Activated T-cell treated with anti-CD3 and anti-CD28 coated beads, Interleukin-2, amount 50 U/mL, for 24 hours (primary cell): ENCODE data around the gene SDCBP2.
A peak's percentile ranks its signal among the peaks of the same experiment; 100 is the strongest.

Source experiments
- DNase-seq: peaks from one replicate; pipeline ENCODE4 v3.0.0-alpha.2; 2020
- H3K27ac Mint-ChIP-seq: 2 replicates; pipeline ENCODE4 v1.8.0; 2020; ENCODE audit warnings: mild to moderate bottlenecking, mixed read lengths
- H3K27me3 Mint-ChIP-seq: 2 replicates; pipeline ENCODE4 v1.8.0; 2020; ENCODE audit warnings: mixed read lengths
- H3K36me3 Mint-ChIP-seq: 2 replicates; pipeline ENCODE4 v1.8.0; 2020; ENCODE audit warnings: low read depth, mixed read lengths
- H3K4me1 Mint-ChIP-seq: 2 replicates; pipeline ENCODE4 v1.8.0; 2020; ENCODE audit warnings: low read depth, mixed read lengths
- H3K4me3 Mint-ChIP-seq: 2 replicates; pipeline ENCODE4 v1.8.0; 2020; ENCODE audit warnings: mild to moderate bottlenecking, moderate library complexity, mixed read lengths
- H3K9me3 Mint-ChIP-seq: 2 replicates; pipeline ENCODE4 v1.8.0; 2020; ENCODE audit warnings: mixed read lengths

The SDCBP2 gene

GRCh38 chr20:1277529-1278322 is 51.2 kb downstream of the SDCBP2 start:
- Mint-ChIP-seq H3K27me3 (no peaks in the 10 kb centered on the region), H3K4me1 (peaks cover 23% of the 10 kb centered on the region), H3K4me3 (no peak overlapping the region), H3K27ac (no peak overlapping the region), H3K9me3 (no peaks in the 10 kb centered on the region), H3K36me3 (no peaks in the 10 kb centered on the region)
- no peak for DNase-seq

DNA sequence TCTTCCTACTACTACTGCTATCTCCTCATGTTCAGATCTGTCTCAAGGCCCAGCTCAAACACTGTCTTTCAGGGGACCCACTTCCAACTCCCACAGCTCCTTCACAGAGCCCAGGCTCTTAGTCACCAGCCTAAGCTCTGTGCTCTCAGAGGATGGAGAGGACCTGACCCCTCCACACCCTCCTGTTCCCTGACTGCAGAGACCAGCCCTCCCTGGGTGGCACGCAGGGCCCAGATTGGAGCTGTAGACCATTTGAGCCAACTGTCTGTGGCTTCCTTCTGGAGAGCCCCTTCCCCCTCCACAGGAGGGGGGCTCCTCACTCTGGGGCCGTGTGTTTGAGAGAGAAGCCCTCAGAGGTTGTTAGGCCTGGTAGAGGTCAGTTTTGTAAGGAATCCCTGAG is 53.0 kb downstream of the SDCBP2 start:
- peak; percentile 16 for DNase-seq
- no peaks in the 10 kb centered on the region for H3K9me3 Mint-ChIP-seq
- no peak overlapping the region for H3K4me3 Mint-ChIP-seq
- H3K4me1 Mint-ChIP-seq, result peaks cover 26% of the 10 kb centered on the region
- no peaks in the 10 kb centered on the region for H3K27me3 Mint-ChIP-seq
- no peak overlapping the region for H3K27ac Mint-ChIP-seq
- no peaks in the 10 kb centered on the region for H3K36me3 Mint-ChIP-seq

- Mint-ChIP-seq H3K27ac (no peak overlapping the region), H3K4me3 (no peak overlapping the region)
Measured at GRCh38 chr20:1274485-1275311, 54.2 kb downstream of the SDCBP2 start.

DNA sequence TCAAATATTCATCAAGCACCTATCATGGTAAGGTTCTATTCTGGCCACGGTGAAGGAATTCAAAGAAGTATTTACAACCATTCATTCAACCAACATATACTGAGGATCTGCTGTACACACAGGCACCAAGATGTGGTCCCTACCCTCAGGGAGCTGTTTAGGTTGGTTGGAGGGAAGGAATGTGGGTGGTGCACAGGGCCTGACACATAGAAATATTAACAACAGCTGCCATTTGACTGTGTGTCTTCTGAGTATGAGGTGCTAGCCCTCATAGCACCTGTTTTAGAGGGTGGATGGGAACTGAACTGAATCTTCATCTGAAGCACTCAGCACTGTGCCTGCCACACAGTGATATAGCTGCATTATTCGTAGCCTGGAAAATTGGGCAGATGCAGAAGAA is 55.6 kb downstream of the SDCBP2 start:
- no peak overlapping the region for H3K27ac Mint-ChIP-seq
- no peak overlapping the region for H3K4me3 Mint-ChIP-seq
- no peak for DNase-seq
- H3K4me1 Mint-ChIP-seq, result peaks cover 28% of the 10 kb centered on the region
- H3K36me3 Mint-ChIP-seq, result no peaks in the 10 kb centered on the region
- no peaks in the 10 kb centered on the region for H3K27me3 Mint-ChIP-seq
- no peaks in the 10 kb centered on the region for H3K9me3 Mint-ChIP-seq

More at GRCh38 chr20:1274485-1275311, 54.2 kb downstream of the SDCBP2 start:
- Mint-ChIP-seq H3K4me1 (peaks cover 23% of the 10 kb centered on the region), H3K27me3 (no peaks in the 10 kb centered on the region), H3K9me3 (no peaks in the 10 kb centered on the region), H3K36me3 (no peaks in the 10 kb centered on the region)
- peak; percentile 14 for DNase-seq

- peaks cover 35% of the 10 kb centered on the region for H3K4me1 Mint-ChIP-seq
- no peak overlapping the region for H3K27ac Mint-ChIP-seq
- no peaks in the 10 kb centered on the region for H3K27me3 Mint-ChIP-seq
- no peak overlapping the region for H3K4me3 Mint-ChIP-seq
- DNase-seq, result peak; percentile 25
- H3K9me3 Mint-ChIP-seq, result no peaks in the 10 kb centered on the region
- no peaks in the 10 kb centered on the region for H3K36me3 Mint-ChIP-seq
Measured at GRCh38 chr20:1272368-1273100, 56.4 kb downstream of the SDCBP2 start.

GRCh38 chr20:1269850-1270249 is 59.1 kb downstream of the SDCBP2 start:
- no peaks in the 10 kb centered on the region for H3K9me3 Mint-ChIP-seq
- H3K4me3 Mint-ChIP-seq, result no peak overlapping the region
- DNase-seq, result no peak
- no peaks in the 10 kb centered on the region for H3K27me3 Mint-ChIP-seq
- H3K27ac Mint-ChIP-seq, result no peak overlapping the region
- H3K4me1 Mint-ChIP-seq, result peaks cover 51% of the 10 kb centered on the region
- no peaks in the 10 kb centered on the region for H3K36me3 Mint-ChIP-seq

- no peak overlapping the region for H3K27ac Mint-ChIP-seq
- no peaks in the 10 kb centered on the region for H3K9me3 Mint-ChIP-seq
- DNase-seq, result no peak
- no peak overlapping the region for H3K4me3 Mint-ChIP-seq
- no peaks in the 10 kb centered on the region for H3K27me3 Mint-ChIP-seq
- H3K4me1 Mint-ChIP-seq, result peaks cover 57% of the 10 kb centered on the region
- no peaks in the 10 kb centered on the region for H3K36me3 Mint-ChIP-seq
Measured at GRCh38 chr20:1269235-1269634, 59.7 kb downstream of the SDCBP2 start.

DNA sequence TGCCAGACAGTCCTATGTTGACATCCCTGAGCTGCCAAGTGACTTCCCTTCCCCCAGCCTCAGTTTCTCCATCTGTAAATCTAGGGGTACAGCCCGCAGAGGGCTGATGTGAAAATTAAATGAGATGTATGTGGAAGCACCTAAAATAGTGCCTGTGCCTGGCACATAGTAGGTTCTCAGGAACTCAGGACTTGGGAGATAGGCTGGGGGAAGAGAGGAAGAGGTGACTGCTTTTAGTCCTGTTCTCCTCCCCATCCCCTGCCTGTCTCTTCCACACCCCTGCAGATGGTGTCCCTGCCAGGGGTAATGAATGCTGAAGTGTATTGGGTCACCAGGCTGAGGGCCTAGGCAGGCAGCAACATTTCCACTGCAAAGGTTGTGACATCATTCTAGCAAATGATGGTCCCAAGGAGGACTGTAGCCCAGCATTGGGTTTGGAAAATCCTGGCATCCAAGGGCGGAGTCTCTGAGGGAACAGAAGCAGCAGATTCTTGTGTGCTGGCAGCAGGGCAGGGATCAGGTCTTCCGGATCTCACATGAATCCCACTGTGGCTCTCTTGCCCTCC is 61.0 kb downstream of the SDCBP2 start:
- no peaks in the 10 kb centered on the region for H3K36me3 Mint-ChIP-seq
- H3K27ac Mint-ChIP-seq, result no peak overlapping the region
- H3K27me3 Mint-ChIP-seq, result no peaks in the 10 kb centered on the region
- H3K4me3 Mint-ChIP-seq, result no peak overlapping the region
- no peaks in the 10 kb centered on the region for H3K9me3 Mint-ChIP-seq
- H3K4me1 Mint-ChIP-seq, result peaks cover 66% of the 10 kb centered on the region
- DNase-seq, result no peak

GRCh38 chr20:1267161-1267560 is 61.8 kb downstream of the SDCBP2 start:
- peaks cover 61% of the 10 kb centered on the region for H3K4me1 Mint-ChIP-seq

DNA sequence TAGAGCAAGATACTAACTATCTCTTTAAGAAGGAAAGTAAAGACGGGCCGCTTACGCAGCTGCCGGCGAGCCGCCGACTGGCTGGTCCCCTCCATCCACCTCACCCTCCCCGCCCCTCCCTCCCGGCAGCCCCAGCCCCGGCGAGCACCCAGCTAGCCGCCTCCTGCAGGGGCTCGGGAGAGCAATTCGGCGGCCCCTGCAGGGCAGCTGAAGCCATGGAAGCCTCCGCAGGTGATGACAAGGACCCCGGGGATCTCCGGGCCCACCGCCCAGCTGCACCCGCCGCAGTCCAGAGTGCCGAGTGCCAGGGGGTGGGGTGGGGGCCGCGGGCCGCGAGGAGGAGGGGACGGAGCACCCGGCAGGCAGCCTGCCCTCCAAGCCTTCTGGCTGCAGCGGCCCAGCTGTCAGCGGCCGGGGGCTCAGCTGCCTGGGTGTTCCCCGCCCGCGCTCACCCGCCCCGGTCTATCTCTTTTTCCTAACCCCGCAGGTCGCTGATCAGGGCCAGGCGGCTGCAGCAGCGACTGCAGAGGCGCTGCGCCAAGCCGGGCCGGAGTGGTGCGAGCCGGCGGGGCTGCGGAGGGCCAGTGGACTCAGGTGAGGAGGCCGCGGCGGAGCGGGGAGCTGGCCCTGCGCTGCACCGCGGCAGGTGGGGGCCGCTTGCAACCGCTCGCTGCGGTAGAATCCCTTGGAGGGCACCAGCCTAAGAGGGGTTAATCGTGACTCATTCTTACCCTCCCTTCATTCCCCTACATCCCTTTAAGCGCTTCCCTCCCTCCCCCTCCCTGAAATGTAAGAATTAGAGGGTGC is 62.6 kb downstream of the SDCBP2 start, which contains the start of gene SNPH:
Gene SNPH, plus strand, starts transcription at position 128 of the 807 bp plus-strand sequence. CDS start 29,946 bp downstream, outside the sequence.
- Mint-ChIP-seq H3K4me1 (peaks cover 53% of the 10 kb centered on the region), H3K36me3 (peaks cover 2% of the 10 kb centered on the region), H3K4me3 (peak within 1 kb of the TSS; percentile 80), H3K9me3 (no peaks in the 10 kb centered on the region), H3K27ac (peak within 1 kb of the TSS; percentile 84), H3K27me3 (no peaks in the 10 kb centered on the region)
- DNase-seq, result peak; percentile 78

More at GRCh38 chr20:1267161-1267560, 61.8 kb downstream of the SDCBP2 start:
- no peaks in the 10 kb centered on the region for H3K27me3 Mint-ChIP-seq
- H3K4me3 Mint-ChIP-seq, result peak overlapping the region; percentile 80
- DNase-seq, result no peak
- H3K36me3 Mint-ChIP-seq, result peaks cover 2% of the 10 kb centered on the region
- H3K27ac Mint-ChIP-seq, result peak overlapping the region; percentile 71
- H3K9me3 Mint-ChIP-seq, result no peaks in the 10 kb centered on the region

DNA sequence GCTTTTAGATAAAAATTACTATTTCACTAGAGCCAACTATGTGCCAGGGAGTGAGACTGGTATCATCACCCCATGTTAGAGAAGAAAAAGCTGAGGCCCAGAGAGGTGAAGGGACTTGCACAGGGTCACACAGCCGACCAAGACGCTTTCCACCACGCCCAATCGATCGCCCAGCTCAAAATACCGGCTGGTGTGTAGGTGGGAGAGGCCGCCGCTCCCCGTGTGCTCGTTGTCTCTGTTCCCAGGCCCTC is 63.1 kb downstream of the SDCBP2 start:
- H3K36me3 Mint-ChIP-seq, result peaks cover 2% of the 10 kb centered on the region
- peaks cover 2% of the 10 kb centered on the region for H3K27me3 Mint-ChIP-seq
- no peaks in the 10 kb centered on the region for H3K9me3 Mint-ChIP-seq
- no peak for DNase-seq
- peak overlapping the region; percentile 80 for H3K4me3 Mint-ChIP-seq
- H3K27ac Mint-ChIP-seq, result peak overlapping the region; percentile 84
- H3K4me1 Mint-ChIP-seq, result peaks cover 53% of the 10 kb centered on the region

GRCh38 chr20:1265226-1265915 is 63.6 kb downstream of the SDCBP2 start:
- Mint-ChIP-seq H3K36me3 (peaks cover 2% of the 10 kb centered on the region), H3K9me3 (no peaks in the 10 kb centered on the region), H3K4me1 (peaks cover 53% of the 10 kb centered on the region), H3K27ac (peak overlapping the region; percentile 84), H3K4me3 (peak overlapping the region; percentile 80), H3K27me3 (peaks cover 2% of the 10 kb centered on the region)
- no peak for DNase-seq

GRCh38 chr20:1264727-1265126 is 64.2 kb downstream of the SDCBP2 start:
- peak overlapping the region; percentile 80 for H3K4me3 Mint-ChIP-seq
- peaks cover 51% of the 10 kb centered on the region for H3K4me1 Mint-ChIP-seq
- peak overlapping the region; percentile 53 for H3K27ac Mint-ChIP-seq
- peaks cover 2% of the 10 kb centered on the region for H3K27me3 Mint-ChIP-seq
- peaks cover 2% of the 10 kb centered on the region for H3K36me3 Mint-ChIP-seq
- DNase-seq, result no peak
- H3K9me3 Mint-ChIP-seq, result no peaks in the 10 kb centered on the region
